GM12864 (cell line): Measurements from ENCODE around the gene MED13.
"Not testable (repeated sequence)": the region's sequence is repeated elsewhere in the genome, so short reads cannot be mapped to it uniquely, and the experiment has no call there.

Source experiments
- DNase-seq: peaks from one replicate; pipeline ENCODE4 v3.0.0-alpha.2; 2011; ENCODE audit warnings: low read depth
- H3K4me3 ChIP-seq: 2 replicates; pipeline ENCODE4 v1.5.1; 2011; ENCODE audit warnings: mild to moderate bottlenecking, low read depth, low read length, control low read depth
- TF ChIP-seq, protein P1 (sequence below): IDR thresholded peaks from 2 replicates; pipeline ENCODE4 v1.5.1; 2011; ENCODE audit warnings: low read depth, mild to moderate bottlenecking, moderate library complexity, low read length, control low read depth, inconsistent platforms; ENCODE audit errors: missing control alignments

The MED13 gene

DNA sequence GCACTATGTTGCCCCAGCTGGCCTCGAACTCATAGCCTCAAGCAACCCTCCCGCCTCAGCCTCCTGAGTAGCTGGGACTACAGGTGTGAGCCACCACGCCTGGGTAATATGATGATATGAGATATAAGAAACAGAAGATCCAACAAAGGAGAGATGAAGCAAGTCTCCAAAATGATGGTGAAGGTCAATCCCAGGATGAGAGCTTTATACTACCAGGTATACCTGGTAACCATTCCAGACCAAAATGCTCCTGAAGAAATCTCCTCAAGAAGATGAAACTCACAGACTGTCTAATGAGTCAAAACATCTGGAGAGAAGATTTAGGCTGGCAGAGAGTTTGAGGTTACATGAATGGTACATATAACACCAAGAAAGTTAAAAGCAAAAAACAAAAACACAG lies 161.8 kb downstream of the MED13 start:
- TF ChIP-seq, protein P1, sequence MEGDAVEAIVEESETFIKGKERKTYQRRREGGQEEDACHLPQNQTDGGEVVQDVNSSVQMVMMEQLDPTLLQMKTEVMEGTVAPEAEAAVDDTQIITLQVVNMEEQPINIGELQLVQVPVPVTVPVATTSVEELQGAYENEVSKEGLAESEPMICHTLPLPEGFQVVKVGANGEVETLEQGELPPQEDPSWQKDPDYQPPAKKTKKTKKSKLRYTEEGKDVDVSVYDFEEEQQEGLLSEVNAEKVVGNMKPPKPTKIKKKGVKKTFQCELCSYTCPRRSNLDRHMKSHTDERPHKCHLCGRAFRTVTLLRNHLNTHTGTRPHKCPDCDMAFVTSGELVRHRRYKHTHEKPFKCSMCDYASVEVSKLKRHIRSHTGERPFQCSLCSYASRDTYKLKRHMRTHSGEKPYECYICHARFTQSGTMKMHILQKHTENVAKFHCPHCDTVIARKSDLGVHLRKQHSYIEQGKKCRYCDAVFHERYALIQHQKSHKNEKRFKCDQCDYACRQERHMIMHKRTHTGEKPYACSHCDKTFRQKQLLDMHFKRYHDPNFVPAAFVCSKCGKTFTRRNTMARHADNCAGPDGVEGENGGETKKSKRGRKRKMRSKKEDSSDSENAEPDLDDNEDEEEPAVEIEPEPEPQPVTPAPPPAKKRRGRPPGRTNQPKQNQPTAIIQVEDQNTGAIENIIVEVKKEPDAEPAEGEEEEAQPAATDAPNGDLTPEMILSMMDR: no peak
- DNase-seq: no peak
- no peak overlapping the region for H3K4me3 ChIP-seq

DNA sequence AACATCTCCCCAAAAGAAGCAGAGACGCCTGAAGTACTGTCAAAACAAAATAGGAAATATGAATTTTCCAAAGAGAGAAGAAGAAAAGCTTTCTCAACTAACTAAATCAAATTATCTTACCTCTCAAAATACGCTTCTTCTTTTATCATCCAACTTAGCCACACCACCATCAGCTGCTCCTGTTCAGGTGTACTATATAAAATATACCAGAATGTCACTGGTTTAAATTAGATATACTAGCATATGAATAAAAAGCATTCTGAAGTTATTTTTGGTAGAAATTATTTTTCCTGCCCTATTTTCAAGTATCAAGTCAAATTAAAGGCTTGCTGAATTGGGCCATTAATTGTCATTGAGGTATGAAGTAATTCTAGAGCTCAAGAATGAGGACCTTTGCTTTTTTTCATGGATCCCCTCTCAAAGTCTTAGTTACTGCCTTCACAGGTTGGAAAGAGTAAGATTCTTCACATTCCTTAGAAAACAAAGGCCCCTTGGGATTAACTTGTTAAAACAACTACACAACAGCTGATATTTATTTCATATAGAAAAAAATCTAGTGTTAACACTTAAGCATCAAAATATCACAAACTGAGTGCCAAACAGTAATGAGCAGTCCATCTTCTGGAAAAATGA lies 167.4 kb downstream of the MED13 start:
- H3K4me3 ChIP-seq: no peak overlapping the region
- DNase-seq: no peak
- TF ChIP-seq, protein P1: no peak

DNA sequence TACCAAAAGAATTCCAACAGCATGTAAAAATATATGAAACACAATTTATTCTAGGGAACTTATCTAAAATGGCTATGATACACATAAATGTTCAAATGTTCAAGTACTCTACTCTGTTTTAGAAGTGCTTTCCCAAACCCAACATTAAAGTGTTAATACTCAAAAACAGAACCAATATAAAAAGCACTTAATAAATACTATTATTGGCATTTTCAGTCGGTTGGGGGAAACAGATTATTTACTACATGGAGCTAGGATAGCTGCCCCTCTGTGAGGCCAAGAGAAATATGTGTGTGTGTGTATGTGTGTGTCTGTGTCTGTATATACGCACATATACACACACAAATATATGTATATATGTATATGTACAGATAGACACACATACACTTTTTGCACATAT lies 169.7 kb downstream of the MED13 start:
- TF ChIP-seq, protein P1: no peak
- no peak for DNase-seq
- H3K4me3 ChIP-seq: no peak overlapping the region

DNA sequence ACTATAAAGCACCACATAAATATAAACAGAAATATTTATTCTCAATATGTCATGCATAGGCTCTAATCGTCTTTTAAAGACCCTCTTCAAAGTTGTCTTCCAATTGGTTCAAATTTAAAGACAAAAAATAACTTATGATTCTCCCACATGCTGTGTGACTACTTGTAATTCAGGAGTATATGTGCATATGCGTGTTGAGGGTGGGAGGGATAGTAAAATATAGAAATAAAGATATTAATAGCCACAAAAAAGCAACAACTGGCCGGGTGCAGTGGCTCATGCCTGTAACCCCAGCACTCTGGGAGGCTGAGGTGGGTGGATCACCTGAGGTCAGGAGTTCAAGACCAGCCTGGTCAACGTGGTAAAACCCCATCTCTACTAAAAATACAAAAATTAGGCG lies 170.8 kb downstream of the MED13 start:
- not testable (repeated sequence) for DNase-seq, H3K4me3 ChIP-seq
